ENCODE measurements around the gene C20orf204.

Gene C20orf204

DNA sequence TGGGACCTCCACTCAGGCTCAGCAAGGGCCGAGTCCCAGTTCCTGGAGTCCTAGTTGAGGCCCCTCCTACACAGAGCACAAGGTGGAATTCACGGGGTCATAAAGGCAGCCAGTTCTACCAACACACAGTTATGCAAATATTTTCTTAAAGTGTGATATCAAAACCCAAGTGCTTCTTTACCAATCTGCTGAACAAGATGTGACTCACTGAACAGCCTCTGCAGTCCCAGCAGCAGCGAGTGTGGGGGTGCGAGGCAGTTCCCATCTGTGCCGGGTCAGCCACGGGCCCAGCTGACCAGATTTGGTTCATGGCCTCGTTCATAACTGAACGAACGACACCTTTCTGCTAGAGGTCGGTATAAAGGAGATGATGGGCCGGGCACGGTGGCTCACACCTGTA, 22.6 kb downstream of the C20orf204 start:
- no peak for DNase-seq (ENCODE audit: low read depth)
- no peak overlapping the region for H3K4me3 ChIP-seq (ENCODE audit: low read depth, low read length)
- TF ChIP-seq, protein P1, sequence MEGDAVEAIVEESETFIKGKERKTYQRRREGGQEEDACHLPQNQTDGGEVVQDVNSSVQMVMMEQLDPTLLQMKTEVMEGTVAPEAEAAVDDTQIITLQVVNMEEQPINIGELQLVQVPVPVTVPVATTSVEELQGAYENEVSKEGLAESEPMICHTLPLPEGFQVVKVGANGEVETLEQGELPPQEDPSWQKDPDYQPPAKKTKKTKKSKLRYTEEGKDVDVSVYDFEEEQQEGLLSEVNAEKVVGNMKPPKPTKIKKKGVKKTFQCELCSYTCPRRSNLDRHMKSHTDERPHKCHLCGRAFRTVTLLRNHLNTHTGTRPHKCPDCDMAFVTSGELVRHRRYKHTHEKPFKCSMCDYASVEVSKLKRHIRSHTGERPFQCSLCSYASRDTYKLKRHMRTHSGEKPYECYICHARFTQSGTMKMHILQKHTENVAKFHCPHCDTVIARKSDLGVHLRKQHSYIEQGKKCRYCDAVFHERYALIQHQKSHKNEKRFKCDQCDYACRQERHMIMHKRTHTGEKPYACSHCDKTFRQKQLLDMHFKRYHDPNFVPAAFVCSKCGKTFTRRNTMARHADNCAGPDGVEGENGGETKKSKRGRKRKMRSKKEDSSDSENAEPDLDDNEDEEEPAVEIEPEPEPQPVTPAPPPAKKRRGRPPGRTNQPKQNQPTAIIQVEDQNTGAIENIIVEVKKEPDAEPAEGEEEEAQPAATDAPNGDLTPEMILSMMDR (IDR thresholded peaks at IDR 0.05; ENCODE audit: low read depth, low read length, missing control alignments) = no peak

DNA sequence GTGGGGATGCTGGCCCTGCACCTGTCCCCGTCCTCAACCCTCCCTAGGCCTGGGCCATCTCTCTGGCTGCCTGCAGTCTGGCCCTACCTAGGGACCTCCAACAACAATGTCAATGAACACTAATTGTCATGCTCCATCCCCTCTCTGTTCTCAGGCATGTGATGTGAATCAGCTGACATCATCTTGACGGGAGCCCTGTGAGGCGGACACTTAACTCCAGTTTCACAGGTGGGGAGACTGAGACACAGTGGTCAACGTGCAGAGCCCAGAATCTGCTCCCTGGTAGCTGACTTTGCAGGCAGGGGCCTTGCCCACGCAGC, 26.3 kb downstream of the C20orf204 start:
- no peak overlapping the region; the same call in 1 of the 2 replicates for H3K4me3 ChIP-seq (ENCODE audit: low read depth, low read length)
- TF ChIP-seq, protein P1 (IDR thresholded peaks at IDR 0.05; ENCODE audit: low read depth, low read length, missing control alignments) = no peak
- no peak for DNase-seq (ENCODE audit: low read depth)

DNA sequence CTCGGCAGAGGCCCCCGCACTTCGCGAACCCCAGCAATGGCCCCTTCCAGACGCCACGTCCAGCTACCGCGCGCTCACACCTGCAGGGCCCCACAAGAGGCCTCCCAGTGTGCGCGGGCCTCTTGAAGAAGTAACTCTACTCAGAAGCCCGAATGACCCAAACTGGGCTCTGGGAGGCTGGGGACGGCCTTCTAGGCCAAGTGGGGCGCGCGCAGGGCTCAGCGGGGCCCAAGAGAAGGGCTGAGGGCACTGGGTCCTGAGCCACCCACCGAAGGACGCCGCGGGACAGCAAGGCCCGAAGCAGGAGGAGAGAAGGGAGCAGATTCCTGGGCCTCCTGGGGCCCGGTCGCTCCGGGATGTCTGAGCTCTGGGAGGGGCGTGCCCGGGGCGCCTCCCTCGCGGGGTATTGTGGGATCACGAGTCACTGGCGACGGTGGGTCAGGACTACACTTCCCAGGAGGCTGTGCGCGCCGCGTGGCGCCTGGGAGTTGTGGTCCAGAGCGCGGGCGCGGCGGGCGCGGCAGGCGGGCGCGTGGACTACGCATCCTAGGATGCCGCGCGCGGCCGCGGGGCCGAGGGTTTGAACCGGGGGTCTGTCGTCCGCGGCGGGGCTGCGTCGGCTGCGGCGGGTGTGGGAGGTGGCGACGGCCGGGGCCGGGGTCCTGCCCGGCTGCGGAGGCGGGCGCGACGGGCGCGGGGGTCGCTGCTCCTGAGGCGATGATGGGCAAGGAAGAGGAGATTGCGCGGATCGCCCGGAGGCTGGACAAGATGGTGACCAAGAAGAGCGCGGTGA, 26.8 kb downstream of the C20orf204 start, which contains the start of gene TCEA2:
Gene TCEA2, plus strand, starts transcription at position 603 of the 793 bp plus-strand sequence. Its CDS starts 115 bp downstream, at position 718.
- TF ChIP-seq, protein P1 (IDR thresholded peaks at IDR 0.05; ENCODE audit: low read depth, low read length, missing control alignments) = no peak
- peak within 1 kb of the TSS; percentile 71 for H3K4me3 ChIP-seq (ENCODE audit: low read depth, low read length)
- DNase-seq (ENCODE audit: low read depth) = peak; percentile 78

DNA sequence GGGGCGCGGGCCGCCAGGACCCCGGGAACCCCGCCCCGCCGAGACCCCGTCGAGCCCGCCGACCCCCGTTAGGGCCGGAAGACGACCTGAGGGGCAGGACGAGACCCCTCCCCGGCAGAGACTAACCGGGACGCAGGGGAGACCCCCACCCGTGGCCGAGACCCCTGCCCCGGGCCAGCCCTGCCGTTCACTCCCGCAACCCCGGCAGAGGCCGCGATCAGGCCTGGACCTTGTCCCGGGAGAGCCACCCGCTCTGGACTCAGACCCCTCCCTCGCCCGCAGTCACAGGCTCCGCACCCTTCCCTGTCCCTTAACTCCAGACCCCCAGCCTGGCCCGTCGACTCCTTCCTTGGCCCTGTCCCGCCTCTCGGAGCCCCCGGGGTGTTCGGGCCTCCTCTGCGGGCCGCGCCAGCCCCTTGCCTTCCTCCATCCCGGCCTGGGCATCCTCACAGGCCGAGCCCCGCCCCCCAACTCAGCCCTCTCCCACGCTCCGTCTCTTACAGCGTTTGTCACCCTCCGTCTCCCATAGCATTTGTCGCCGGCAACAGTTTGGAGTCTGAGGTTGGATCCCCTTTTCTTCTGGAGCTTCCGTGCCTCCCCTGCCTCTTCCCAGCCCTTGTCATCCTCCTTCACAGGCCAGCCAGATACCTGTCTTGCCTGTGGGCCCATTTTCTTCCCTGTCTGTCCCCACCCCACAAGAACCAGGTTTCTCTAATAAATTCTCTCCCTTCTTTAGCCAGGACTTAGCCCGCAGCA, 27.6 kb downstream of the C20orf204 start:
- DNase-seq (ENCODE audit: low read depth) = no peak
- peak overlapping the region; percentile 71 for H3K4me3 ChIP-seq (ENCODE audit: low read depth, low read length)
- TF ChIP-seq, protein P1 (IDR thresholded peaks at IDR 0.05; ENCODE audit: low read depth, low read length, missing control alignments) = no peak

DNA sequence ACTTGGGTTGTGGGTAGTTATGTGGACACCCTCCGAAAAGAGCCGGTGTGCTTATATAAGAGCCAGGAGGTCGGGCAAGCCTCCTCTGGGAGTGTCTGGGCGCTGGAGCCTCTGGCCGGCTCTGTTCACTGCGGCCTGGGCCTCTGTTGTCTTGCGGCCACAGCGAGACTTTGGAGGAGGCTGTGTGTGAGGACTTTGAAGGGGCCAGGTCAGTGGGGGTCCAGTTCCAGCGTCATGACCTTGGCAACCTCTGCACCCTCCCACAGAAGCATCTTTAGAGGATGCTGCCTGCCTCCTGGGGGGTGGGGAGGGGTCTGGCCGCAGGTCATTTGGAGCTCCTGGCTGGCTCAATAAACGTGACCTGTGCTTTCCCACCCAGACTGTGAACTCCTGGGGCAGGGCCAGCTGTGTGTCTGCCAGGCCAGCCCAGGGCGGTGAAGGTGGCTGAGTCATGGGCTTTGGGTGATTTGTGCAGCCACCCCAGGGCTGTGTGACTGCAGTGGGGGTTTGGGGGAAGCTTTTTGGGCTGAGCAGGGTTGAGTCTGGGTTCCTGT, 28.2 kb downstream of the C20orf204 start:
- TF ChIP-seq, protein P1 (IDR thresholded peaks at IDR 0.05; ENCODE audit: low read depth, low read length, missing control alignments) = no peak
- H3K4me3 ChIP-seq (ENCODE audit: low read depth, low read length) = no peak overlapping the region; the same call in 1 of the 2 replicates
- no peak for DNase-seq (ENCODE audit: low read depth)

DNA sequence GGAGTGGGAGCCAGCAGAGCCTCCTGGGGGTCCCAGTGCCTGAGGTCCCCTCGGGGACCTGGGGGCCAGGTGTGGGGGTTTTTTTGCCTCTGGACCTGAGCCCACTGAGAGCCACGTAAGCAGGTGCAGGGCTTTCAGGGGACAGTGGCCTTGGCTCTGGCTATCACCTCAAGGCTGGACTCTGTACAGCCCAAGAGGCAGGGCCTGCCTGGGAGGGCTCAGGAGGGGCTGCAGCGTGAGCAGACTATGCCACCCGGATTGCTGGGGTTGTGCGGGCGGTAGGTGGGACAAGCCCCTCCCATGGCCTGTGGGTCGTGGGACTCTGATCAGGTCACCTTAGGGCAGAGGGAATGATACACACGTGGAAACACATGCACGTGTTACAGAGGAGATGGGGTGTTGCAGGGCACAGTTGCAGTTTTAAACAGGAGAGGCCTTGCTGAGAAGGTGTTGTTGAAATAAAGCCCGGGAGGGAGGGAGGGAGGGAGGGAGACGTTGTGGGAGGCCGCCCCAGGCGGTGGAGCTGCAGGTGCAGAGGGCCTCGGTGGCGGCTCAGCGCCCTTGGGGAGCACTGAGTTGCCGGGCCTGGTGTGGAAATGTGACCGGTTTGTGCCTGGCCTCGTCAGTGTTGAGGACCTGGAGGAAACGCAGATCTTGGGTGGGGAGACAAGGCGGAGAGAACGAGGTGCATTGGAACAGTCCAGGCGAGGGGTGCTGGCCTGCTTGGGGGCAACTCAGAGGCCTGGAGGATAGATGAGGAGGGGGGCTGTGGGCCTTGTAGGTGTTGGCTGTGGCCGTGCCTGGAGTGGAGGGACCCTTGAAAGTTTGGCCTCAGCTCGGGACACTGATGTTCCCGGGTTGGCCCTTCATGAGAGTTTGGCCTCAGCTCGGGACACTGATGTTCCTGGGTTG, 29.3 kb downstream of the C20orf204 start:
- no peak overlapping the region for H3K4me3 ChIP-seq (ENCODE audit: low read depth, low read length)
- DNase-seq (ENCODE audit: low read depth) = no peak
- TF ChIP-seq, protein P1 (IDR thresholded peaks at IDR 0.05; ENCODE audit: low read depth, low read length, missing control alignments) = no peak
